Measurements from ENCODE around the gene TSPAN14.

The TSPAN14 gene

DNA sequence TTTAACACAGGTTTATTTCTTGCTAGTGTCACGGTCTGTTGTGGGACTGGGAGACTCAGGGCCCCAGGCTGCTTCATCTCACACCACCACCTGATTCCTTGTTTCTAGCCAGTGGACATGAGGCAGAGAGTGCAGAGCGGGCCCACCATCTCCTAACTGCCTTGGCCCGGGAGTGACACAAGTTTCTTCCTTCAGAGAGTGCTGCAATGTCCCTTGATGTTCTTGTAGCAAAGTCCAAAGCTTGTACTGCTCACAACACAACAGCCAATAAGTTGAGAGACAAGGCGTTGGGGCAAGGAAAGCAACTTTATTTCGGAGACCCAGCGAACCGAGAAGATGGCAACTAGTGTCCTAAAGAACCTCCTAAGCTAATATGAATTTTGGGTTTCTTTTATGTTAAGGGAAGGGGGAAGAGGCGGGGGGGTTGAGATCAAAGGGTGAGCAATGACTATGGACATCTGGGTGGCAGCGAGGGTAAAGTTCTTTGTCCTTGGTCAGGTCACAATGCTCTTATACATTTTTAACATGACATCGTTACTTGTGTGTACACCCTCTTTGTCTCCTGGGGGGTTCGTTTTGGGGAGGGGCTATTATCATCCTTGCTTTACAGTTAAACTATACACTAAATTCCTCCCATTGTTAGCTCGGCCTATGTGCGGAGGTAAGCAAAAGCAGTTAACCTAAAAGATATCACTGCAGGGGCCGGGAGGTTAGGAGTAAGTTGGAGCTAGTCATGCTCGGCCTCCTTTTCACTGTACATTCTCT lies 115.2 kb downstream of the TSPAN14 start:
- in situ Hi-C loops (cut with MboI; ENCODE audit: low sequenced_read_pairs): no loop called here

DNA sequence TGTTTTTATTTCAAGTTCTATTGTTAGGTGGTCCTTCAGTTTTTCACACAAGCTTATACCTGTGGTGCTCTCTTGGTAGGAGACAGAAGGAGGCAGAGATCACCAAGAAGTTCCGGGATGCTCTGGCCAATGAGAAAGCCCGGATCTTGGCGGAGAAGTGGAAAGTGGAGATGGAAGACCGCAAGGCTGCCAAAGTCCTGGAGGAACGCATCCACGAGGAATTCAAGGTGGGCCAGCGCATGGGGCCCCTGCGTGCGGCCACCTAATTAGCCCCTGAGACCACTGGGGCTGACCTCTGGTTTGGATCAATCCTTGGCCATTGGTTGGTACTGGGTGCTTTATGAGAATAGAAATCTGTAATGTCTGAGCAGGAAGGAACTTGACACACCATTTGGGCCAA lies 117.2 kb downstream of the TSPAN14 start:
- in situ Hi-C loops (cut with MboI; ENCODE audit: low sequenced_read_pairs): no loop called here

DNA sequence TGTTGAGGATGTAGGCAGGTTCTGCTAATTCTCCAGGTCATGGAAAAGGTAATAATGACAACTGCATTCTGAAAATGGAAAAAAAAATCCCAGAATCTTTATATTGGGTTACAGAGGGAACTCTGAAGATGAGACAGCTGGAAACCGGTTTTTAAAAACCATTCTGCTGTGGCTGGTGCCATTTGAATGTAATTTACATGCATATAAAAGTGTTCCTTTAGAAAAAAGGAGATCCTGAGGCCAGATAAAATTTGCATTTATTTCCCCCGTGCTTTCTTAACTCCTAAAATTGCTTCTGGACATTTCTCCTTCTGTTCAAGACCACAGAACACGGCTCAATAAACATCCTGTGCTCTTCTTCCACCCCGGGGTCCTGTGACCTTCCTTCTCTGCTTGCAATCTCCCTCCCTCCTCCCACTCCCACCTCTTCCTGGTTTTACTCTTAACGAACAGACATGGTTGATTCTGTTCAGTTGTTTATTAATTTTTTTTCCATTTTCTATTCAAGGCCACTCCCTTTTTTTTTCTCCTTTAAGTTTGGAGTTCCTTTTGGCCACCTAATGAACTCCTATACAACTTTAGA lies 125.2 kb downstream of the TSPAN14 start:
- in situ Hi-C loops (cut with MboI; ENCODE audit: low sequenced_read_pairs): no loop called here

DNA sequence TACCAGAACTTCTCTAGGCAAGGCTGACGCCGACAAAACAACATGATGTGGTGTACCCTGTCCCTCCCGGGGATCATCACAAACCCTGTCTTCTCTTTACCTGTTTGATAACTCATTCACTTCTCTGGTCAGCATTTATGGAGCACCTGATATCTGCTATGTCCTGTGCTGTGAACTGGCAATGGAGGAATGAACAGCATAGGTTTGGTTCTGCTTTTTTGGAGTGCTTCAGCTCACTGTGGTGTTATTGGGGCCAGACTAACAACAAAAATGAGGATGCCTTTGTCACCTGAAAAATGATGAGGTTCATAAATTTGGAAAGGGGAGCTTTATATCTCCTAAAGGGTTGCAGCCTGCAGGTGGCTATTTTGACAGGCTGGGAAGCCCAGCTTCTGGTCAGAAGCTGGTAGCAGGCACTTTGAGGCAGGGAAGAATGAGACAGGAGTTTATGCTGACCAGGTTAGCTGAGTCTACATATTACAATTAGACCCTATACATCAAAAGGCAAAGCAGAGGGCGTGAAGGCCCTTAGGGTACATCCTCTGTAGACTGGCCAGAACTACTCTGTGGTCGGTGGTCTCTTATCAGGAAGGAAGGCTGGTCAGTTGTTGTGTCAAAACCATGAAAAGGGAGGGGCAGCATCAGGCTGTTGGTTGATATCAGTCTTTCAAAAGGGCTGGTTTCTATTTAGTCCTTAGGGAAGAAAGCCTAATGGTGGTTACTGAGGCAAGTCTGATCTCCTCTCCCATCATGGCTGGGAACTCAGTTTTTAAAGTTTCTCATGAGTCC lies 125.9 kb downstream of the TSPAN14 start:
- in situ Hi-C loops (cut with MboI; ENCODE audit: low sequenced_read_pairs): no loop called here

DNA sequence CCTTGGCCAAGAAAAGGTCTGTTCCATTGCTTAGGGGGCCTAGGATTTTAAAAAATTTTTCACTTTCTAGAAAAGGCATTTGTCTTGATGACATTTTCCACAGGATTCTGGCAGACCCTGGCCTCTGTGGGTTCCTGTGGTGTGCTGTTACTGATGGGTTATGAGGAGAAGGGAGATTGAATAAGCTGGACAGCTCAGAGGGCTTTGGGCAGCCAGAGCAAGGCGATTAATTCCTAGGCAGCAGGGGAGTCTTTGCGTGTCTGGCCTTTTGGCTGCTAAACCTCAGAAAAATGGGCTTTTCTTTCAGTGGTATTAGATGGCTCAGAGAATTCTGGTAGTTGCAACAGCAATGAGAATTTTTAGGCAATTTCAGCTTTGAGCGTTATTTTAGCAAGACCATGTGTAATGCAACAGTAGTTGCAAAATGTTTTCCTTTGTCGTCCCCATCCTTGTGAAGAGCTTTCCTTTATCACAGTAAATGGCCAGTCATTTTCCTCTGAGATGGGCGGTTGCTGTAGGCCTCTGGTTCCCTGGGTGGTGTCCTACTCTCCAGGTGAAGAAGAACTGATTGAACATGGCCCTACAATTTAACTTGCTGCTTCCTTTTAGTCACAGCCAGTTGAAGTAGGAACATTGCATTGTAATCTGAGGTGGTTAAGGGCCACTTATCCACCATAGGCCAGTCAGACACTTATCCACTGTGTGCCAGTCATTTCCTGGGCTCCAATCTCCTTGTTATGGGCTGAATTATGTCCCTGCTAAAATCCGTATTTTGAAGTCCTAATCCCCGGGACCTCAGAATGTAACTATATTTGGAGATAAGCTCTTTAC lies 126.7 kb downstream of the TSPAN14 start:
- in situ Hi-C loops (cut with MboI; ENCODE audit: low sequenced_read_pairs): no loop called here

DNA sequence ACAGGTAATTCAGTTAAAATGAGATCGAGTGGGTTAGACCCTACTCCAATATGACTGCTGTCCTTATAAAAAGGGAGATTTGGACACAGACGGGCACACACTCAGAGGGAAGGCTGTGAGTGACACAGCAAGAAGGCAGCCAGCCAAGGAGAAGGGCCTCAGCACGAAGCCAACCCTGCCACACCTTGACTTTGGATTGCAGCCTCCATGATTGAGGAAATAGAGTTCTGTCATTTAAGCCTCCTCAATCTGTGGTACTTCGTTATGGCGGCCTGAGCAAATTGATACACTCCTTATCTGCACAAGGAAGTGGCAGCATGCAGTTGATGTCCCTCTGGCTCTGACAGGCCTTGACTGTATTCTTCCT lies 127.3 kb downstream of the TSPAN14 start:
- in situ Hi-C loops (cut with MboI; ENCODE audit: low sequenced_read_pairs): no loop called here

DNA sequence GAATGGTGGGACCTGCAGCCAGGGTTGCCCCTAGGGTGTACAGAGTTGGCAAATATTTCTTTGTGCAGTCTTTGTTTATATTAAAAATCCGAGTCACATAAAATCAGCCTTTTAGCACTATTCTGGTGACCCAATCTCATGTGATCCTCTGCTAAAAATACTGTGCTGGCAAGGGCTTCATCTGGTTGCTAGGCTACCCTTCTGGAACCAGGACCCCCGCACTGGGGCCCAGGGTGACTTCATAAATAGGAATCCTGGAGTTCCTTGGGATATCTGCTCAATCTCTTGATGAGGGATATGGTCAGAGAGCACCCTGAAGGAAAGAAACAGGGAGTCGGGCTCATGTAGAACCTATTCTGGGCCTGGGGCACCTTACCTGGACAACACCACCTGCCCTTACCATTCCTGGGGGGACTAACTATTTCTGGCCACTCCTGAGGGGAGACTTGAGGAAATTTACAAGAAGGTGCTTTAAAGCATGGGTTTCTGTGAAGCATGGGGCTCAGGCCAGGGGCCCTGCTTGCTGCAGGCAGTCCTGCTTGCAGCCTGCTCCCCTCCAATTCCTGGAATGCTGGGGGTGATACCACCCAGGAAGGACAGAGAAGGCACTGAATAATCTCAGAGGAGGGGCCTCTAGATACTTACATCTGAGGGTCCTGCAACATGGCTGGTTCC lies 128.3 kb downstream of the TSPAN14 start:
- in situ Hi-C loops (cut with MboI; ENCODE audit: low sequenced_read_pairs): no loop called here
